Fibroblast of the aortic adventitia (primary cell): Measurements from ENCODE around the gene HLA-DQB1. TPM values are rescaled to one million over a fixed set of nuclear protein-coding genes. Genes with fewer than 3 reads are reported as not detected.
A peak's percentile ranks its signal among the peaks of the same experiment; 100 is the strongest.

Source experiments
- DNase-seq: peaks from one replicate; pipeline ENCODE4 v3.0.0-alpha.2; 2010; ENCODE audit warnings: low read depth
- H3K4me3 ChIP-seq: 2 replicates; pipeline ENCODE4 v1.5.1; 2011; ENCODE audit warnings: low read depth, mild to moderate bottlenecking, control low read depth, low read length, moderate library complexity
- total RNA-seq: library from RNA; depleted of rRNA; stranded (reverse); fragments of >200 nt; gene quantifications from 2 replicates; pipeline ENCODE4 v1.2.3, GENCODE V29; 2012; ENCODE audit warnings: low replicate concordance
- TF ChIP-seq, protein P1 (sequence below): IDR thresholded peaks from 2 replicates; pipeline ENCODE4 v1.5.1; 2011; ENCODE audit warnings: mild to moderate bottlenecking, low read length, control low read depth, inconsistent platforms; ENCODE audit not compliant: insufficient read depth

HLA-DQB1 gene
- total RNA-seq, 1 donor: not detected

- TF ChIP-seq, protein P1, sequence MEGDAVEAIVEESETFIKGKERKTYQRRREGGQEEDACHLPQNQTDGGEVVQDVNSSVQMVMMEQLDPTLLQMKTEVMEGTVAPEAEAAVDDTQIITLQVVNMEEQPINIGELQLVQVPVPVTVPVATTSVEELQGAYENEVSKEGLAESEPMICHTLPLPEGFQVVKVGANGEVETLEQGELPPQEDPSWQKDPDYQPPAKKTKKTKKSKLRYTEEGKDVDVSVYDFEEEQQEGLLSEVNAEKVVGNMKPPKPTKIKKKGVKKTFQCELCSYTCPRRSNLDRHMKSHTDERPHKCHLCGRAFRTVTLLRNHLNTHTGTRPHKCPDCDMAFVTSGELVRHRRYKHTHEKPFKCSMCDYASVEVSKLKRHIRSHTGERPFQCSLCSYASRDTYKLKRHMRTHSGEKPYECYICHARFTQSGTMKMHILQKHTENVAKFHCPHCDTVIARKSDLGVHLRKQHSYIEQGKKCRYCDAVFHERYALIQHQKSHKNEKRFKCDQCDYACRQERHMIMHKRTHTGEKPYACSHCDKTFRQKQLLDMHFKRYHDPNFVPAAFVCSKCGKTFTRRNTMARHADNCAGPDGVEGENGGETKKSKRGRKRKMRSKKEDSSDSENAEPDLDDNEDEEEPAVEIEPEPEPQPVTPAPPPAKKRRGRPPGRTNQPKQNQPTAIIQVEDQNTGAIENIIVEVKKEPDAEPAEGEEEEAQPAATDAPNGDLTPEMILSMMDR: no peak
- no peak for DNase-seq
- H3K4me3 ChIP-seq: no peak overlapping the region
Observed at GRCh38 chr6:32669893-32670292, 3.4 kb upstream of the HLA-DQB1 start.

DNA sequence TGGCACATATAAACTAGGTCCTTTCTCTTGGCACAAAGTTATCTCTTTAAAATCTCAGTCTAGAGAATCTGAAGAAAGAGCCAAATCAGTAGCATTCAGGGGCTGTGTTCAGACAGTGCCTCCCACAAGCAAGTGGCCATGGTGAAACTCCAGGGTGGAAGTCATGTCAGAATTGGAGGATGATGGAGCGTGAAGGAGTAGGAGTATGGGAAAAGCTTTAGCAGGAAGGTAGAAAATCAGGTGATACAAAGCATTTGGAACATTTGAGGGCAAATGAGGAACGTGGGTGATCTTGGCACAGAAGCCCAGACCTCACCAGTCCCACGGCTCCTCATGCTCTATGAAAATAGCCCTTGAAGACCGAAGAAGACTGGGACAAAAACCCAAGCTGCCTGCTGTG is 2.8 kb upstream of the HLA-DQB1 start:
- no peak for DNase-seq
- TF ChIP-seq, protein P1: no peak

DNA sequence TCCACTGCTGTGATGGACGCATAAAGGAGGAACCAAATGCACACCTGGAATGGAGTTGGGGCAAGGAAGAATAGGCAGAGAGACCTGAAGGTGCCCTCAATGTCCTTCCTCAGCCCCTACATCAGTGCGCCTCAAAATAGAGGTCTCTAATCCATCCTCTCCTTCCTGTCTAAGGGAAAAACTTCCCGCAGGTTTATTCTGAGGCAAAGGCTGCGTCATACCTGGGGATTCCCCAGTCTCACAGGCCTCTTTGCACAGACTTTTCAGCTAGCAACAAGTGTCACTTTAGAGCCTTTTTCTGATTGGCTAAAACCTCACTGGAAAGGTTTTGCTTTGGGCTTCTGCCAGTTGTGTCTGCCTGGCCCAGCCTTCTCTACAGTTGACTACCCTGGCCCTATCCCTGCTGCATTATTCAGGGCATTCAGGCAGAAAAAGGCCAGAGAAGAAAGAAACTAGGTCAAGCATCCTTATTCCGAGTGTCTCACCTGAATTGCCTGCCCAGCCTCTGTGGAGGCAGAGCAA is 1.8 kb upstream of the HLA-DQB1 start:
- no peak overlapping the region for H3K4me3 ChIP-seq
- TF ChIP-seq, protein P1: no peak
- DNase-seq: peak; percentile 6

More for the DNA sequence above, 2.8 kb upstream of the HLA-DQB1 start:
- H3K4me3 ChIP-seq: no peak overlapping the region

DNA sequence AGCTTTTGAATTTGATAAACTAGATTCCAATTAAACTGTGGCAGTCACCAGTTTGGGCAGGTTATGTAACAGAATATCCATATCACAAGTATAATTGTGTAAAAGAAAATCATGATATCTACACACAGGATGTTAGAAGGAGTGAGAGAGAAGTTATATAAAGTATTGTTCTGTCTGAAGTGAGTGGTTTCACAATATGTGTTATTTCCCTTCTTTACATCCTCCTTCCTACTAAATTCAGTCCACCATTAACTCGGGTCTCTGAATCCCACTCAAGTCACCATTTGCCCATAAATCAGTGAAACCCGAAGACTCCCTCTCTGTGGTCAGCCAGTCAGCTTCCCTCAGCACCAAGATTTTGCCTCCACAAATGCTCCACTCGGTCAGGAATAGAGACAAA is 796 bp downstream of the HLA-DQB1 start:
- H3K4me3 ChIP-seq: no peak overlapping the region
- DNase-seq: no peak
- TF ChIP-seq, protein P1: no peak

GRCh38 chr6:32664827-32665362 is 1.6 kb downstream of the HLA-DQB1 start:
- no peak overlapping the region for H3K4me3 ChIP-seq
- no peak for DNase-seq
- TF ChIP-seq, protein P1: no peak

DNA sequence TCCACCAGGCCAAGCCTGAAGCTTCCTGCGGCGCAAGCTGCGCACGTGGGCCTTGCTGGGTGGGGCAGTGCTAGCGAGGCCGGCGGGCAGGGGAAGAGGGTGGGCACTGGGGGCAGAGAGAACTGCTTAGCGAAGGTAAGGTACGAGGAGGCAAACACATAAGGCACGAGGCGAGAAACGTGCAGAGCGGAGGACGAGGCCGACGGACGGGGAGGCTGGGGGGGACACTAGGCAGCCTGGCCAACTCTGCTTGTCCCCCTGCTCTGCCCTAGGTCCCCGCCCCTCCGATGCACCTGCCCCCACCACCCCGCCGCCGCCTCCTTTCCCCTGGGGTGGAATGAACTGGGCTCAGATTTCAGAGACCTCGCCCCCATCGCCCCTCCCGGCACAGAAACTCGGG is 2.1 kb downstream of the HLA-DQB1 start:
- no peak overlapping the region for H3K4me3 ChIP-seq
- TF ChIP-seq, protein P1: no peak
- no peak for DNase-seq

- TF ChIP-seq, protein P1: no peak
- H3K4me3 ChIP-seq: no peak overlapping the region
- DNase-seq: no peak
Observed at GRCh38 chr6:32662836-32663235, 3.6 kb downstream of the HLA-DQB1 start.
